Motor neuron (in vitro differentiated cells): ENCODE results near the gene LSM4. TPM values are rescaled to one million over a fixed set of nuclear protein-coding genes. Genes with fewer than 3 reads are reported as not detected.

Experiments used
- ATAC-seq, 8 experiments: fragments of 200-7000 bp; cut with Tn5 transposase; replicated peaks in 6 of 8; 2 replicates each; pipeline ENCODE4 v1.8.0; 2021; ENCODE audit warnings: mild to moderate bottlenecking in 8 of 8, moderate library complexity in 8 of 8
- H3K27ac ChIP-seq, 2 donors: fragments of 250-450 bp; sonication (Bioruptor Pico); 2 replicates each; pipeline ENCODE4 v1.9.0; 2021; ENCODE audit warnings: antibody characterized with exemption in 2 of 2, mild to moderate bottlenecking in 2 of 2, moderate library complexity in 1 of 2
- H3K4me1 ChIP-seq, 2 donors: fragments of 250-450 bp; sonication (Bioruptor Pico); replicated peaks in 1 of 2; 2 replicates each; pipeline ENCODE4 v1.6.1; 2021; ENCODE audit warnings: antibody characterized with exemption in 2 of 2, mild to moderate bottlenecking in 2 of 2, moderate library complexity in 1 of 2
- H3K4me3 ChIP-seq, 5 donors: fragments of 250-450 bp; sonication (Bioruptor Pico); 2 replicates each; pipeline ENCODE4 v1.9.0; 2021; ENCODE audit warnings: antibody characterized with exemption in 5 of 5, mild to moderate bottlenecking in 5 of 5, moderate library complexity in 4 of 5
- WGBS, 10 experiments: fragments of 450-650 bp; shearing (Covaris generic); methylation state at CpG; one replicate each; pipeline ENCODE4 v1.0.0; 2022; 5-methylcytosine and 5-hydroxymethylcytosine counted together
- in situ Hi-C, 9 experiments: fragments of 400-800 bp; cut with MboI; loops; one replicate each; pipeline ENCODE4 v1.15.0; 2021; ENCODE audit warnings: low sequenced_read_pairs in 9 of 9, low pct_unique_long_range_greater_than_20kb in 2 of 9; ENCODE audit not compliant: unreplicated experiment in 9 of 9
- total RNA-seq, 8 experiments: library from RNA; unstranded; fragments of 300-600 nt; gene quantifications; 2 replicates each; pipeline versions ENCODE4 v1.2.3 to v1.2.4, GENCODE V29; 2022

The LSM4 gene
- total RNA-seq, 8 experiments from 2014 or later = 87.3 to 240 (median 151) TPM

DNA sequence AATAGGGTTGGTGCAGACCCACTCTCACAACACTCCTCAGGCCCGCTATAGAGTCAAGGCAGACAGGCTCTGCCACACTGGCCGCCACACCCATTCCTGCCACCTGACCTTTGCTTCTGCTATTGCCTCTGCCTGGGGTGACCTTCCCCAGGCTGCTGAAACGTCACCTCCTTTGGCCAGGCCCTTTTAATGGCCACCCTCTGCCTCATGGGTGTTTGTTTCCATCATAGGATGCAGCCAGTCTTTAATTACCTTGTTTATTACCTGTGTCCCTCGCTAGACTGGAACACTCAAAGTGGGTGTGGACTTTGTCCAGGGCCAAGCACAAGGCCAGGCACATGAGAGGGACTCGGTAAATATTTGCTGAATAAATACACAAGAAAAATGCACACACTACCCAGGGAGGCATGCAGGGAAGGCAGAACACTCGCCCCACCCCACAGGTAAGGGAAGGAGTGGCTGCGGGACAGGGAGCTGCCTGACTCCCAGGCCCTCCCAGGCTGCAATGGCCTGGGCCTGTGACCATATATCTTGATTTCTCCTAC is 3.2 kb downstream of the LSM4 start:
- in situ Hi-C loops = loop anchor here in 2 of 9 experiments (10.0 kb wide), 1 partner anchor 45 kb away; the partner anchor contains the start of gene IQCN (in 2 of the 2)
- H3K27ac ChIP-seq = no peak overlapping the region
- H3K4me1 ChIP-seq = peaks cover 17% of the 10 kb centered on the region in 2 donors
- ATAC-seq = no peak
- no peak overlapping the region for H3K4me3 ChIP-seq
- 80 to 100% (median 93%) methylated on average over 1 to 5 of the region's 7 CpGs; no CpG with 5 or more reads in 3 of the 10 experiments for WGBS, 10 experiments

DNA sequence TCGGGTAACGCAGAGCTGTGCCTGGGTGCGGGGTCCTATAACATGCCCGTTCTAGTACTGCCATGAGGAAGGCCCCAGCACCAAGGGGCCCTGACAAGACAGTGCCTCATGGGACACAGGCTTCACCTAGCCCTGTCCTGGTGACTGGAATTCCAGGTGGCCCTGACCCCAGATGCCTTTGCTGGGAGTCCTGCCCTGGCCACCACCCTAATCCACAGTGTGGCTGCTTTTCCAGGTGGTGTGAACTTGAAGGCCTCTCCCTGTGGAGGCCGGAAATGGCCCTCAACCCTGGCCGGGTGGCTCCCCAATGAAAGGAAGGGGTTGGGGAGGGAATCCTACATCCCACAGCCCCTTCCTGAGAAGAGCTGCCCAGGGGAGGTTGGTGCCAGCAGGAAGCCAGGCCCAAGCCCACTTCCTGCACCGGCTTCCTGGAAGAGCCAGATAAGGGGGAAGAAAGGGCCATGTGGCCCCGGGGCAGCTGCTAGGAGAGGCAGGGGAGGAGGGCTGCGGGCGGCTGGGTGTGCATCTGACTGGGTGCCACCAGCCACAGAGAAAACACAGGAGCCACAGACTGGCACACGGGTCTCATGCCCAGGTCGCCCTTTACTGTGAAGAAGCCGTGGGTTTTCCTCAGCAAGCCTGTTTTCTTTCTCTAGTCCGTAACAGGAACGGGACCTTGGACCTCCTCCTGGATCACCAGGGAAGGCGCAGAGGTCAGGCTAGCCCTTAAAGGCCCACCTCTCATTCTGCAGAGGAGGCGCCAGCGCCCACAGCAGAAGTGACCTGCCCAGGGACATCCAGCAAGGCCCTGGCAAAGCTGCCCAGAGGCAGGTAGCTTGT is 4.7 kb downstream of the LSM4 start:
- Histone ChIP-seq H3K4me3 (no peak overlapping the region), H3K27ac (no peak overlapping the region), H3K4me1 (peaks cover 9% of the 10 kb centered on the region in 2 donors)
- 18 to 100% (median 90%) methylated on average over 2 to 5 of the region's 18 CpGs; no CpG with 5 or more reads in 4 of the 10 experiments for WGBS, 10 experiments
- in situ Hi-C loops = no loop called here
- ATAC-seq = no peak

DNA sequence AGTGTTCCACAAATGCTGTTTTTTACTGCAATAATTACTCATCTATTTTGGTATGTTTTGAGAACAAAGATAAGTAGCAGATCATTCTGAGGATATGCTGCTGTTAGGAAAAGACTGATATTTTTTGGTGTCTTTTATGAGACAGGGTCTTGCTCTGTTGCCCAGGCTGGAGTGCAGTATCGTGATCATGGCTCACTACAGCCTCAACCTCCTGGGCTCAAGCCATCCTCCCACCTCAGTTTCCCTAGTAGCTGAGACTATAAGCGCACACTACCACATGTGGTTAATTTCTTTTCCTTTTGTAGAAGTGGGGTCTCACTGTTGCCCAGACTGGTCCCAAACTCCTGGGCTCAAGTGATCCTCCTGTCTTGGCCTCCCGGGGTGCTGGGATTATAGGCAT is 9.5 kb downstream of the LSM4 start:
- no peak for ATAC-seq
- Histone ChIP-seq H3K4me3 (no peak overlapping the region), H3K27ac (no peak overlapping the region), H3K4me1 (peaks cover 11 to 16% of the 10 kb centered on the region in 2 donors)
- 100% methylated on average over 1 to 2 of the region's 3 CpGs; no CpG with 5 or more reads in 5 of the 10 experiments for WGBS, 10 experiments
- in situ Hi-C loops = no loop called here

DNA sequence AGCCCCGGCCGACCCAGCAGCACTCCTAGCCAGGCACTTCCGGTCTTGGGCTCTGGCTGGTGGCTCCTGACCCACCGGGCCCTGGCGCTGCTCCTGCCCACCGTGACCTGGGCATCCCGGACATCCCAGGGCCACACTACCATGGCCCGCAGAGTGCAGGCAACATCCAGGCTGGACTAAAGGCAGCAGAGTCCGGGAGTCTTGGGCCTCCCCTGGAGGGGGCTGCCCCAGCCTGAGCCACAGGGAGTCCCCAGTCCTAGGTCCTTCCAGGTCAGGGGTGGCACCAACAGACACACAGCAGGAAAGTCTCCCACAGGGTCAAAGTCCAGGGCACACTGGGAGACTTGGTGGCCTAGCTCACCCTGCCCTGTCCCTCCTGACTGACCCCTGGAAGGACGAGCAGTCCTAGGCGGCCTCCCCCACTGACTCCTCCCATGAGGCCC is 10.8 kb downstream of the LSM4 start:
- 100% methylated on average over 2 of the region's 11 CpGs; no CpG with 5 or more reads in 9 of the 10 experiments for WGBS, 10 experiments
- Histone ChIP-seq H3K4me1 (peaks cover 11 to 16% of the 10 kb centered on the region in 2 donors), H3K27ac (peak overlapping the region; percentile 45 to 83), H3K4me3 (no peak overlapping the region)
- peak in 3 of 8 experiments; percentile 7 to 14 (median 10) for ATAC-seq
- in situ Hi-C loops = no loop called here

DNA sequence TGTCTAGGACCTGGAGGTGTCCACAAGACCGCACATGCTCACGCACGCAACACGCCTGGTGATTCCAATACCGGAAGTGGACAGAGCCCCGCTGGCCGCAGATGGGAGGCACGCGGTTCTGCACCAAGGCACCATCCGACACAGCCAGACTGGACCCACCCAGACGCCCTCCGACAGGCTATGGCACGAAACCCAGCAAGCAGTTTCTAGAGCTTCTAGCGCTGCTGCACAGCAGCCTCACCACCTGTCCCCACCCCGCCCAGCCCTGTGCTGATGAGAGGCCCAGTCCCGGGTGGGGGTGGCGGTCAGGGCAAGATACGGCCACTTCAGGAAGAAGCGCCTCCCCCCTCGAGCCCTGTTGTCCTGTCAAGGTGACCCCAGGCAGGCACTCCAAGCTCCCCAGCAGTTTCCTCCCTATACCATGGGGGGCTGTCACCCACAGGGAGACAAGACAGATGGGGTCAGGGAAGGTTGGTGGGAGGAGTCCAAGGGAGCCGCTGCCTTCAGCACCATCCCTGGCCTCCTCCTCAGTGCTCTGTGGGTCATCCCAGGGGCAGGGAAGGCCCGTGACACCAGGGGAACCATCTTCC is 11.3 kb downstream of the LSM4 start:
- in situ Hi-C loops = no loop called here
- Histone ChIP-seq H3K4me3 (no peak overlapping the region), H3K4me1 (peaks cover 11 to 16% of the 10 kb centered on the region in 2 donors), H3K27ac (peak overlapping the region; percentile 45 to 83)
- ATAC-seq = peak in 4 of 8 experiments; percentile 24 to 68 (median 61)
- 100% methylated on average over 2 of the region's 22 CpGs; no CpG with 5 or more reads in 9 of the 10 experiments for WGBS, 10 experiments

DNA sequence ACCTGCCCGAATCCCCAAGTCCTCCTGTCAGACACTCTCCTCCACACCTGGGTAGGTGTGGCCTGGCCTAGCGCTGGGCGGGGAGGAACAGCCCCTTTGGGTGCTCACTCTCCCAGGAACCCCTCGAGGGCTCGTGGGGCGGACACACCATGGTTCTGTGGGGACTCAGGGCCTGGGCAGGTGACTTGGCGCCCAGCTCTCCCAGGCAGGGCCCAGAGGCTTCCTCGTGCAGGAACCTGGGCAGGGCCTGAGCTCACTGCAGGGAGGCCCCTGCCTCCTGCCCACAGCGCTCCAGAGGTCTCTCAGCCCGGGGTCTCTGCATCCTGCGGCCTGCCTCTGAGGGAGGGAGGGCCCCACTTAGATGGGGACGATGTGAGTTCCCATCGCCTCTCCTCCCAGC is 11.9 kb downstream of the LSM4 start:
- WGBS, 10 experiments = 96 to 100% methylated on average over 1 to 5 of the region's 13 CpGs; no CpG with 5 or more reads in 8 of the 10 experiments
- peaks cover 12 to 21% of the 10 kb centered on the region in 2 donors for H3K4me1 ChIP-seq
- in situ Hi-C loops = no loop called here
- ATAC-seq = peak in 1 of 8 experiments; percentile 9
- peak overlapping the region; percentile 45 to 83 for H3K27ac ChIP-seq
- no peak overlapping the region for H3K4me3 ChIP-seq

DNA sequence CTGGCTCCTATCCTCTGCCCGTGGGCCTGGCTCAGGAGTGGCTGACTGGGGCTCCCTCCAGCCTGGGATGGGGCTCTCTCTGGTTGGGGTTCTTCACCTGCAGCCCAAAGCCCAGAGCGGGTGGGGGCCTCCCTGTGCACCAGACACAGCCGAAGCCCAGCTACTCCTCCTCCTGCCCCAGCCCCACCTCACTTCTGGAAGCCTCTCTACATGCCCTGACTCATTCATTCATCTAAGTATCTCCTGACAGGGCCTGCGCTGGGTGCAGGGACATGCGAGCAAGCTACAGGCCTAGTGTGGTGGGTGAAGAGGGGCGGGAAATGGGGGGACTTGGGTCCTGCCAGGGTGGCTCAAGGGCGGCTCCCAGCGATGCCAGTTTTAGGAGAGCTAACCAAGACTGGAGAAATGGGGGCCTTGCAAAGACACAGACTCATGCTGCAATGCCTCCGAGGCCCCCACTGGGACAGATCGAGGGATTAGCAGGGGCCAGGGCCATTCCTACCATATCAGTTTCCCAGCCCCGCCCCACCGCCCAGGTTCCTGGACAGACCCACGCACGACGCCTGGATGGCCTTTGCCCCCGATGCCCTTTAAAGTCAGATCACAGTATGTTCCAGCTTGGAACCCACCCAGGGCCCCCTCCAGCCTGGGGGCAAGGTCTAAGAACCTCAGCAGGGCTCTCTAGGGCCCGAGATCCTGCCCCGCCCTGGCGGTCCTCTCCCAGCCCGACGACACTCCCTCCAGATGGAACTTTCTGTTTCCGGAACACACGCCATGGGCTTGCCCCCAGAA is 12.6 kb downstream of the LSM4 start:
- in situ Hi-C loops = no loop called here
- H3K27ac ChIP-seq = peak overlapping the region in 1 of 2 donors; percentile 83
- 20 to 100% (median 96%) methylated on average over 1 to 9 of the region's 23 CpGs; no CpG with 5 or more reads in 5 of the 10 experiments for whole genome bisulfite sequencing, 10 experiments
- no peak overlapping the region for H3K4me3 ChIP-seq
- H3K4me1 ChIP-seq = peaks cover 18 to 25% of the 10 kb centered on the region in 2 donors
- ATAC-seq = peak in 2 of 8 experiments; percentile 46 to 47

DNA sequence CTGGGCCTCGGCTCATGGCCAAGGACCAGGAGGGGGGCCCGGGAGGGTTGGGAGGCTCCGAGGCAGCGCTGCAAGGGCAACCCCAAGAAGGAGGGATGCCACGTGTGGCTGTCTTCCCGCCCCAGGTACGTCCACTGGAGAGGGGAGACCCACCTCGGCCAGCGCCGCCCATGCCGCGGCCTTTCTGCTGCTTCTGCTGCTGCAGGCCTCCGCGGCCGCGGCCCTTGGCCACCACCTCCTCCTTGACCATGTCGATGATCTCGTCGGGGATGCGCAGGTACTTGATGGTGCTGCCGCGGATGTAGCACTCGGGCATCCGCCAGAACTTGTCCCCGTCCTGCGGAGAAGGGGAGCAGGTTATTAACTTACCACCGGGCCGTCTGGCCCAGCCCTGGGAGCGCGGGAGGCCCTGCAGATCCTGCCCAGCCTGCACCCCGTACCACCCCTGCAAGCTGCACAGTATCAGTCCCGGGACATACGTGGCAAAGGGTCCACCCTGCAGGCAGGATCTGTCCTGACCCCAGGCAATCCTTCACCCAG is 13.3 kb downstream of the LSM4 start:
- H3K4me1 ChIP-seq = peaks cover 25 to 32% of the 10 kb centered on the region in 2 donors
- WGBS, 10 experiments = 67 to 100% (median 98%) methylated on average over 1 to 5 of the region's 33 CpGs; no CpG with 5 or more reads in 6 of the 10 experiments
- ATAC-seq = no peak
- in situ Hi-C loops = no loop called here
- no peak overlapping the region for H3K4me3 ChIP-seq
- H3K27ac ChIP-seq = no peak overlapping the region

DNA sequence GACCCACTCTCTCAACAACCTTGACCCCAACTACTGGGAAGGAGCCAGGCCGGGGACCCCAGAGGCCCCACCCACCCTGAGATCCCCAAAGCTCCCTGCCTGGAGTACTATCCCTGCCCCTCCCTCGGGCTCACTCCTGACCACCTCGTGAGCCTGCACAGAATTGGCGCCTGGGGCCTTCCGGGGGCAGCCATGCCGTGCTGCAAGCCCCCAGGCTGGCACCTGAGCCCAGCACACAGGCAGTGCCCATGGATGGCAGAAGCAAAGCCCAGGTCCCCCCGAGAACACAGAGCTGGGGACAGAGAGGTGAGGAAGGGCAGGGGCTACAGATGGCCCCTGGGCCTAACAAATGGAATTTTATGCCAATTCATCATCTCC is 13.9 kb downstream of the LSM4 start:
- WGBS, 10 experiments = 80% methylated on average over 1 of the region's 7 CpGs; no CpG with 5 or more reads in 9 of the 10 experiments
- ATAC-seq = no peak
- in situ Hi-C loops = no loop called here
- Histone ChIP-seq H3K4me3 (no peak overlapping the region), H3K4me1 (peaks cover 32 to 38% of the 10 kb centered on the region in 2 donors), H3K27ac (no peak overlapping the region)

DNA sequence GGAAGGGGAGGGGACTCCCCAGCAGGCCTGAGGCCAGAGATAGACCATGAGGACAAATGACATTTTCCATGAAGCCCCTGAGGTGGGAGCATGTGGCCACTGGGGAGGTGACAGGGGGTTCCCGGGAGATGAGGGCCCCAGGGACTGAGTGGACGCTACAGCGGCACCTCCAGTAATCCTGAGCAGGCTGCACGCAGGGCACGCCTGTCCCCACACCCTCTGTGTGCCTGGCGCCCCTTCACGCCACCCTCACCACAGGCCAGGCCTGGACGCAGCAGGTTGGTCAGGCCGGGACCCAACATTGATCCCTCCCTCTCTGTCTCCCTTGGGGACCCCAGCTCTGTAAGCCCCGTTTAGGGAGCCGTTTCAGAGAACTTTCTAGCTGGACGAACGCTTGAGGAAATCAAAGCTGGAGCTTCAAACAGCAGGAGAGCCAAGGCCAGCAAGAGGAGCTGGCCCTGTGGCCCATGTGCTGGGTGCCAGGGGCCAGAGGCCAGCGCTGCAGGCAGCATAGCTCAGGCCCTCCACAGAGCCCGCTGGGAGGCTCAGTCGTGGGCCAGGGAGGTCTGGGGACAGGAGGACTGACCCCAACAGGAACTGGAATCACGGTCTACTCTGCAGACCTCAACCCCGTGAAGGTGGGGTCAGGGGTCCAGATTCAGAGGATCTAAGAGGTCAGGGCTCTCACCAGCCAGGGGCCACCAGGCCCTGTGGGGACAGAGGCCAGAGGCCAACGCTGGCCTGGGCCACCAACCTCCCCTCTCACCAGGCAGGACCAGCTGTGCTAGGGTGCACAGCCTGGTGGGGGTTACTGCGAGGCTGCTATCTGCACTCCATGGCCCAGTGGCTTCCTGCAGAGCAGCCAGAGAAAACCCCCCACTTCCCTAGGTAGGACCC is 14.6 kb downstream of the LSM4 start:
- H3K4me1 ChIP-seq = peaks cover 37 to 45% of the 10 kb centered on the region in 2 donors
- in situ Hi-C loops = no loop called here
- H3K27ac ChIP-seq = no peak overlapping the region
- no peak for ATAC-seq
- WGBS, 10 experiments = 74 to 100% (median 96%) methylated on average over 3 to 11 of the region's 20 CpGs; no CpG with 5 or more reads in 5 of the 10 experiments
- H3K4me3 ChIP-seq = no peak overlapping the region

DNA sequence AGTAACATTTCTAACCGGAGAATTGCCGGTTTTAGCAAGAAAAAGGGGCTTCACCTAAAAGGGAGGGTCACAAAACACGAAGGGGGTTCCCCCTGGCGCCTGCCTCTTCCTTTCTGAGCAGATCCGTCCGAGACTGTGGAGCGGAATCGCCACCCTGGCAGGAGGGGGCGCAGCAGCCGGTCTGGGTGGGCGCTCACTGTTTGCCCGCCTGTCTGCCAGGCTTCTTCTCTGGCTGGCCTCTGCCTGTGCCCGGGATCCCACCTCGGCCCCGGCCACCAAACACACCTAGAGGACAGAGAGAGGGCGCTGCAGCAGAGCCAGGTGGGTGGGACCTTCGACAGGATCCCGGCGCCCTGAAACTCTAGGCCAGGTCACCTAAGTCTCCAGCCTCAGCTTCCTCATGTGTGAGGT is 15.6 kb downstream of the LSM4 start:
- no peak overlapping the region for H3K27ac ChIP-seq
- ATAC-seq = no peak
- peaks cover 37 to 43% of the 10 kb centered on the region in 2 donors for H3K4me1 ChIP-seq
- no peak overlapping the region for H3K4me3 ChIP-seq
- WGBS, 10 experiments = 17 to 100% (median 85%) methylated on average over 1 to 4 of the region's 19 CpGs; no CpG with 5 or more reads in 3 of the 10 experiments
- in situ Hi-C loops = no loop called here
